ENCODE data around the gene PADI4.

DNA sequence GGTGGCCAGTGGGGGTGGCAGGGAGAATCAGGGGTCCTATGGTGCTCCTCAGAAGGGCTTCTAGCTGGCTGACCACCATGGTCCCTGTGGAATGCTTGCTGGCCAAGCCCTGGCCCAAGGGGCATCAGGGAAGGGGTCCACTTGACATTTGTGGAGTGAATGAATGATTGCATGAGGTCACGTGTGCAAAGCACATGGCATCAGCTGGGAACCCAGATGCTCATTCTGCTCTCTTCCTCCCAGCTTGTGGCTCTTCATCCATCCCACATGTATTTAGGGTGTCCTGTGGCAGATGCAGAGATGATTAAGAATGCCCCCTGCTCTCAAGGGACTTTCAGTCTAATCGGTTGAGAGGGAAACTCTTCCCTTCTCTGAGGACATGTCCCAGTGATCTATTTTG, 27.1 kb upstream of the PADI4 start:
- TF ChIP-seq, protein P1, sequence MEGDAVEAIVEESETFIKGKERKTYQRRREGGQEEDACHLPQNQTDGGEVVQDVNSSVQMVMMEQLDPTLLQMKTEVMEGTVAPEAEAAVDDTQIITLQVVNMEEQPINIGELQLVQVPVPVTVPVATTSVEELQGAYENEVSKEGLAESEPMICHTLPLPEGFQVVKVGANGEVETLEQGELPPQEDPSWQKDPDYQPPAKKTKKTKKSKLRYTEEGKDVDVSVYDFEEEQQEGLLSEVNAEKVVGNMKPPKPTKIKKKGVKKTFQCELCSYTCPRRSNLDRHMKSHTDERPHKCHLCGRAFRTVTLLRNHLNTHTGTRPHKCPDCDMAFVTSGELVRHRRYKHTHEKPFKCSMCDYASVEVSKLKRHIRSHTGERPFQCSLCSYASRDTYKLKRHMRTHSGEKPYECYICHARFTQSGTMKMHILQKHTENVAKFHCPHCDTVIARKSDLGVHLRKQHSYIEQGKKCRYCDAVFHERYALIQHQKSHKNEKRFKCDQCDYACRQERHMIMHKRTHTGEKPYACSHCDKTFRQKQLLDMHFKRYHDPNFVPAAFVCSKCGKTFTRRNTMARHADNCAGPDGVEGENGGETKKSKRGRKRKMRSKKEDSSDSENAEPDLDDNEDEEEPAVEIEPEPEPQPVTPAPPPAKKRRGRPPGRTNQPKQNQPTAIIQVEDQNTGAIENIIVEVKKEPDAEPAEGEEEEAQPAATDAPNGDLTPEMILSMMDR (conservative IDR thresholded peaks at IDR 0.05 in 1 of 2, IDR thresholded peaks at IDR 0.05 in 1 of 2; ENCODE audit: extremely low read depth in 1 of 2, insufficient read depth in 1 of 2, low read depth in 1 of 2, low read length in 2 of 2) = no peak
- TF ChIP-seq EZH2 (IDR thresholded peaks at IDR 0.05; ENCODE audit: borderline replicate concordance, low read length) = no peak

All from mammary epithelial cell (primary cell).